Trophoblast cell (in vitro differentiated cells and primary cell): ENCODE measurements around the gene IDH2.

Experiments used
- DNase-seq, 2 donors: peaks; one replicate each; pipeline ENCODE4 v3.0.0-alpha.2; 2016
- H2AFZ ChIP-seq: 2 replicates; pipeline ENCODE4 v1.6.1; 2013; ENCODE audit warnings: low read length, moderate library complexity, mild to moderate bottlenecking; ENCODE audit not compliant: insufficient read depth, poor library complexity
- H2AK5ac ChIP-seq: 2 replicates; pipeline ENCODE4 v1.6.1; 2013; ENCODE audit warnings: mild to moderate bottlenecking, low read length
- H2BK120ac ChIP-seq: 2 replicates; pipeline ENCODE4 v1.6.1; 2013; ENCODE audit warnings: low read length, mild to moderate bottlenecking, moderate library complexity; ENCODE audit not compliant: insufficient read depth, poor library complexity
- H2BK12ac ChIP-seq: 2 replicates; pipeline ENCODE4 v1.6.1; 2013; ENCODE audit warnings: mild to moderate bottlenecking, low read length, moderate library complexity
- H2BK5ac ChIP-seq: 2 replicates; pipeline ENCODE4 v1.6.1; 2013; ENCODE audit warnings: low read length, low read depth, moderate library complexity, mild to moderate bottlenecking; ENCODE audit not compliant: poor library complexity
- H3K14ac ChIP-seq: 2 replicates; pipeline ENCODE4 v1.6.1; 2013; ENCODE audit warnings: mild to moderate bottlenecking, low read length
- H3K18ac ChIP-seq: 2 replicates; pipeline ENCODE4 v1.6.1; 2013; ENCODE audit warnings: mild to moderate bottlenecking, low read length
- H3K23ac ChIP-seq: 2 replicates; pipeline ENCODE4 v1.6.1; 2013; ENCODE audit warnings: low read length
- H3K27ac ChIP-seq: 2 replicates; pipeline ENCODE4 v1.5.1; 2013; ENCODE audit warnings: low read depth, mild to moderate bottlenecking, inconsistent platforms, low read length, moderate library complexity
- H3K27me3 ChIP-seq: 2 replicates; pipeline ENCODE4 v1.6.1; 2013; ENCODE audit warnings: inconsistent platforms, mild to moderate bottlenecking, low read length, moderate library complexity; ENCODE audit not compliant: insufficient read depth
- H3K36me3 ChIP-seq, 2 experiments: 1 replicate in 1 of 2; 2 replicates in 1 of 2; pipeline ENCODE4 v1.6.1; 2013; ENCODE audit warnings: low read length in 2 of 2, mild to moderate bottlenecking in 2 of 2, moderate library complexity in 1 of 2; ENCODE audit not compliant: insufficient read depth in 2 of 2, control insufficient read depth in 1 of 2
- H3K4ac ChIP-seq: 2 replicates; pipeline ENCODE4 v1.6.1; 2013; ENCODE audit warnings: low read depth, mild to moderate bottlenecking, low read length, moderate library complexity
- H3K4me1 ChIP-seq, 2 experiments: 1 replicate in 1 of 2; 2 replicates in 1 of 2; pipeline ENCODE4 v1.6.1; 2013; ENCODE audit warnings: low read length in 2 of 2, mild to moderate bottlenecking in 2 of 2, moderate library complexity in 1 of 2; ENCODE audit not compliant: insufficient read depth in 2 of 2, control insufficient read depth in 1 of 2
- H3K4me2 ChIP-seq: 2 replicates; pipeline ENCODE4 v1.6.1; 2013; ENCODE audit warnings: inconsistent platforms, mild to moderate bottlenecking, low read length, moderate library complexity
- H3K4me3 ChIP-seq: 2 replicates; pipeline ENCODE4 v1.5.1; 2013; ENCODE audit warnings: mild to moderate bottlenecking, low read depth, low read length, inconsistent platforms
- H3K79me1 ChIP-seq: one replicate; pipeline ENCODE4 v1.6.1; 2013; ENCODE audit warnings: low read length
- H3K79me2 ChIP-seq: 2 replicates; pipeline ENCODE4 v1.6.1; 2013; ENCODE audit warnings: low read length, mild to moderate bottlenecking; ENCODE audit not compliant: control insufficient read depth, insufficient read depth, poor library complexity
- H3K9ac ChIP-seq: 2 replicates; pipeline ENCODE4 v1.6.1; 2013; ENCODE audit warnings: mild to moderate bottlenecking, low read length
- H3K9me3 ChIP-seq: 2 replicates; pipeline ENCODE4 v1.6.1; 2013; ENCODE audit warnings: low read depth, mild to moderate bottlenecking, control low read depth, inconsistent platforms, low read length; ENCODE audit not compliant: insufficient read depth
- H4K12ac ChIP-seq: 2 replicates; pipeline ENCODE4 v1.6.1; 2013; ENCODE audit warnings: low read depth, mild to moderate bottlenecking, low read length, moderate library complexity
- H4K8ac ChIP-seq: 2 replicates; pipeline ENCODE4 v1.6.1; 2013; ENCODE audit warnings: low read depth, mild to moderate bottlenecking, low read length, moderate library complexity
- H4K91ac ChIP-seq: one replicate; pipeline ENCODE4 v1.6.1; 2013; ENCODE audit warnings: low read depth, mild to moderate bottlenecking, low read length, moderate library complexity
- WGBS: extraction: QIAGEN DNeasy Blood & Tissue Kit; methylation state at CpG from one replicate; pipeline ENCODE4 v1.1.7; 2013; ENCODE audit warnings: missing lambda C conversion rate; ENCODE audit not compliant: insufficient read length, insufficient coverage; ENCODE audit errors: extremely low coverage; 5-methylcytosine and 5-hydroxymethylcytosine counted together

The IDH2 gene

GRCh38 chr15:90083419-90083818 is 18.8 kb downstream of the IDH2 start:
- no peak for DNase-seq
- Histone ChIP-seq H2AK5ac (no peak overlapping the region), H4K8ac (no peak overlapping the region), H3K27me3 (no peaks in the 10 kb centered on the region), H4K91ac (no peak overlapping the region), H2BK120ac (no peak overlapping the region), H3K9me3 (peaks cover 3% of the 10 kb centered on the region), H3K4me1 (no peaks in the 10 kb centered on the region), H3K4me2 (no peak overlapping the region), H3K36me3 (peaks cover 74 to 78% of the 10 kb centered on the region in 2 experiments), H3K4ac (no peak overlapping the region), H4K12ac (no peak overlapping the region), H3K18ac (no peak overlapping the region), H3K4me3 (no peak overlapping the region), H3K79me1 (no peaks in the 10 kb centered on the region), H2BK12ac (no peak overlapping the region), H2AFZ (no peak overlapping the region), H3K27ac (no peak overlapping the region), H3K79me2 (no peaks in the 10 kb centered on the region), H2BK5ac (no peak overlapping the region), H3K14ac (no peak overlapping the region), H3K23ac (no peak overlapping the region), H3K9ac (no peak overlapping the region)
- WGBS, result no CpG with 5 or more reads among the region's 5 CpGs

- Histone ChIP-seq H3K79me1 (no peaks in the 10 kb centered on the region), H3K4me3 (no peak overlapping the region), H2AK5ac (no peak overlapping the region), H3K79me2 (no peaks in the 10 kb centered on the region), H4K8ac (no peak overlapping the region), H3K4me2 (no peak overlapping the region), H4K12ac (no peak overlapping the region), H2BK120ac (no peak overlapping the region), H4K91ac (no peak overlapping the region), H3K27ac (no peak overlapping the region), H3K23ac (no peak overlapping the region), H2BK12ac (no peak overlapping the region), H3K9me3 (no peaks in the 10 kb centered on the region), H3K4ac (no peak overlapping the region), H3K14ac (no peak overlapping the region), H2BK5ac (no peak overlapping the region), H3K36me3 (peaks cover 63 to 71% of the 10 kb centered on the region in 2 experiments), H3K27me3 (no peaks in the 10 kb centered on the region), H2AFZ (no peak overlapping the region), H3K18ac (no peak overlapping the region), H3K9ac (no peak overlapping the region), H3K4me1 (no peaks in the 10 kb centered on the region)
- no CpG with 5 or more reads among the region's 9 CpGs for WGBS
- no peak for DNase-seq
Measured at GRCh38 chr15:90082140-90082715, 20.0 kb downstream of the IDH2 start.

- H4K91ac ChIP-seq, result no peak overlapping the region
- H3K9me3 ChIP-seq, result no peaks in the 10 kb centered on the region
- no peak for DNase-seq
- no peak overlapping the region for H3K27ac ChIP-seq
- H2BK120ac ChIP-seq, result no peak overlapping the region
- H3K4me2 ChIP-seq, result no peak overlapping the region
- no peak overlapping the region for H3K4ac ChIP-seq
- no peaks in the 10 kb centered on the region for H3K27me3 ChIP-seq
- H3K23ac ChIP-seq, result no peak overlapping the region
- no CpG with 5 or more reads among the region's 11 CpGs for WGBS
- H2AK5ac ChIP-seq, result no peak overlapping the region
- no peak overlapping the region for H3K18ac ChIP-seq
- H4K12ac ChIP-seq, result no peak overlapping the region
- peaks cover 4 to 7% of the 10 kb centered on the region in 2 experiments for H3K4me1 ChIP-seq
- no peak overlapping the region for H2AFZ ChIP-seq
- no peak overlapping the region for H4K8ac ChIP-seq
- no peaks in the 10 kb centered on the region for H3K79me1 ChIP-seq
- no peak overlapping the region for H3K4me3 ChIP-seq
- H3K9ac ChIP-seq, result no peak overlapping the region
- H3K36me3 ChIP-seq, result peaks cover 59 to 62% of the 10 kb centered on the region in 2 experiments
- no peak overlapping the region for H3K14ac ChIP-seq
- no peak overlapping the region for H2BK5ac ChIP-seq
- H2BK12ac ChIP-seq, result no peak overlapping the region
- no peaks in the 10 kb centered on the region for H3K79me2 ChIP-seq
Measured at GRCh38 chr15:90080818-90081393, 21.4 kb downstream of the IDH2 start.

- Histone ChIP-seq H3K23ac (no peak overlapping the region), H4K91ac (no peak overlapping the region), H3K27me3 (no peaks in the 10 kb centered on the region), H3K18ac (no peak overlapping the region), H3K4me2 (no peak overlapping the region), H3K9me3 (no peaks in the 10 kb centered on the region), H2BK120ac (no peak overlapping the region), H4K8ac (no peak overlapping the region), H2AK5ac (no peak overlapping the region), H3K4me3 (no peak overlapping the region), H3K27ac (no peak overlapping the region), H4K12ac (no peak overlapping the region), H3K36me3 (peaks cover 57 to 59% of the 10 kb centered on the region in 2 experiments), H3K79me1 (no peaks in the 10 kb centered on the region), H3K4ac (no peak overlapping the region), H3K4me1 (peaks cover 6 to 10% of the 10 kb centered on the region in 2 experiments), H2BK5ac (no peak overlapping the region), H3K9ac (no peak overlapping the region), H3K79me2 (no peaks in the 10 kb centered on the region), H3K14ac (no peak overlapping the region), H2BK12ac (no peak overlapping the region), H2AFZ (no peak overlapping the region)
- no peak for DNase-seq
- no CpG with 5 or more reads among the region's 9 CpGs for WGBS
Measured at GRCh38 chr15:90080458-90080755, 21.9 kb downstream of the IDH2 start.
